Stimulated activated CD8-positive, alpha-beta memory T cell treated with anti-CD3 and anti-CD28 coated beads, Interleukin-7, amount 100 ng/mL, for 48 hours (primary cell): ENCODE results near the gene SMIM1.

Experiments used
- DNase-seq, 2 donors: peaks; one replicate each; pipeline ENCODE4 v3.0.0-alpha.2; 2020; ENCODE audit warnings: low read depth in 1 of 2; ENCODE audit errors: extremely low read depth in 1 of 2

The SMIM1 gene

GRCh38 chr1:3772715-3773571 is at the start of gene SMIM1:
TSS of gene SMIM1 (plus strand) at chr1:3772749. CDS start at chr1:3775374, 2,625 bp downstream.
- no peak for DNase-seq

DNA sequence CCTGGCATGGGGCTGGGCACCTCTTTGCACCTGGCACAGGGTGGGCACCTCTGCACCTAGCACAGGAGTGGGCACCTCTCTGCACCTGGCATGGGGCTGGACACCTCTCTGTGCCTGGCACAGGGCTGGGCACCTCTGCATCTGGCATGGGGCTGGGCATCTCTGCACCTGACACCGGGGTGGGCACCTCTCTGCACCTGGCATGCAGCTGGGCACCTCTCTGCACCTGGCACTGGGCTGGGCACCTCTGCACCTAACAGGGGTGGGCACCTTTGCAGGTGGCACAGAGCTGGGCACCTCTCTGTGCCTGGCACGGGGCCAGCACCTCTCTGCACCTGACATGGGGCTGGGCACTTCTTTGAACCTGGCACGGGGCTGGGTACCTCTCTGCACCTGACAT is 49.7 kb upstream of the SMIM1 start:
- DNase-seq = no peak

DNA sequence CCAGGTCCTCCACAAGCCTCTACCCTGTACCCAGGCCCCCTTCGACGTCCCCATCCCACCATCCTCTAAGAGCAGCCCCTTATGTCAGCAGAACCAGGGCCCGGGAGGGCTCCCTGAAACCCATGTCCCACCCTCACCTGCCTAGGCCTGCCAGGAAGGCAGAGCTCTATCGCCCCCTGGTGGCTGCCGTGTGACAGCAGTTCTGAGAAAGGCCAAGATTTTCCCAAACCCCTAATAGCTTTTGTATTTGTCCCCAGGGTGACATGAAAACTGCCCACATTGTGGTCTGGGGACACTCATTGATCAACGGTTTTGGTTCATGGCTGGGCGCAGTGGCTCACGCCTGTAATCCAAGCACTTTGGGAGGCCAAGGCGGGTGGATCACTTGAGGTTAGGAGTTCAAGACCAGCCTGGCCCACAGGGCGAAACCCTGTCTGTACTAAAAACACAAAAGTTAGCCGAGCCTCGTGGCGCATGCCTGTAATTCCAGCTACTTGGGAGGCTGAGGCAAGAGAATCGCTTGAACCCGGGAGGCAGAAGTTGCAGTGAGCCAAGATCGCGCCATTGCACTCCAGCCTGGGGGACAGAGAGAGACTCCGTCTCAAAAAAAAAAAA is 48.0 kb upstream of the SMIM1 start:
- peak; percentile 29 to 54 for DNase-seq

GRCh38 chr1:3725366-3725765 is 47.2 kb upstream of the SMIM1 start:
- no peak for DNase-seq

DNA sequence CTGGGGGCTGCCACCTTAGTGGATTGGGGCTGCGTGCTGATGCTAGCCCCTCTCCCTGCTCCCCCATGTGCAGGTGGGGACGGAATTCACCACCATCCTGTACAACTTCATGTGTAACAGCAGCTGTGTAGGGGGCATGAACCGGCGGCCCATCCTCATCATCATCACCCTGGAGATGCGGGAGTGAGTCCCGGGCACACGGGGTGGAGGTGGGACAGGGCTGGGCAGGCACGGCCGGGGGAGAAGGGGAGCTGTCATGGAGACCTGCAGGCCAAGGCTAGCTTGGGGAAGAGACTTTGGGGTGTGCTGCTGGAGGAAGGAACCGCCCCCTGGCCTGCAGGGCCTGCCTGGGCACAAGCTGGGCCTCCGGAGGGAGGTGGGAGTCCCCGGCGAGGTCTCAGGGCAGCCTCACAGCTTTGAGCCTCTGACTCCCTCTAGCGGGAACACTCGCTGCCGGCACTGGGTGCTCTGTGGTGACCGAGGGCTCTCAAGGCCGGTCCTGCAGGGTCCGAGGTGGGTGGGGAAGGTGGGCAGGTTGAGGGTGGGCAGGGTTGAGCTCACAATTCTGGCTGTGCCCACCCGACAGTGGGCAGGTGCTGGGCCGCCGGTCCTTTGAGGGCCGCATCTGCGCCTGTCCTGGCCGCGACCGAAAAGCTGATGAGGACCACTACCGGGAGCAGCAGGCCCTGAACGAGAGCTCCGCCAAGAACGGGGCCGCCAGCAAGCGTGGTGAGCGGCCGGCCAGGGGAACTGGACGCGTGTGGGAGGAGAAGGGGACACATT is 45.3 kb upstream of the SMIM1 start:
- no peak for DNase-seq

DNA sequence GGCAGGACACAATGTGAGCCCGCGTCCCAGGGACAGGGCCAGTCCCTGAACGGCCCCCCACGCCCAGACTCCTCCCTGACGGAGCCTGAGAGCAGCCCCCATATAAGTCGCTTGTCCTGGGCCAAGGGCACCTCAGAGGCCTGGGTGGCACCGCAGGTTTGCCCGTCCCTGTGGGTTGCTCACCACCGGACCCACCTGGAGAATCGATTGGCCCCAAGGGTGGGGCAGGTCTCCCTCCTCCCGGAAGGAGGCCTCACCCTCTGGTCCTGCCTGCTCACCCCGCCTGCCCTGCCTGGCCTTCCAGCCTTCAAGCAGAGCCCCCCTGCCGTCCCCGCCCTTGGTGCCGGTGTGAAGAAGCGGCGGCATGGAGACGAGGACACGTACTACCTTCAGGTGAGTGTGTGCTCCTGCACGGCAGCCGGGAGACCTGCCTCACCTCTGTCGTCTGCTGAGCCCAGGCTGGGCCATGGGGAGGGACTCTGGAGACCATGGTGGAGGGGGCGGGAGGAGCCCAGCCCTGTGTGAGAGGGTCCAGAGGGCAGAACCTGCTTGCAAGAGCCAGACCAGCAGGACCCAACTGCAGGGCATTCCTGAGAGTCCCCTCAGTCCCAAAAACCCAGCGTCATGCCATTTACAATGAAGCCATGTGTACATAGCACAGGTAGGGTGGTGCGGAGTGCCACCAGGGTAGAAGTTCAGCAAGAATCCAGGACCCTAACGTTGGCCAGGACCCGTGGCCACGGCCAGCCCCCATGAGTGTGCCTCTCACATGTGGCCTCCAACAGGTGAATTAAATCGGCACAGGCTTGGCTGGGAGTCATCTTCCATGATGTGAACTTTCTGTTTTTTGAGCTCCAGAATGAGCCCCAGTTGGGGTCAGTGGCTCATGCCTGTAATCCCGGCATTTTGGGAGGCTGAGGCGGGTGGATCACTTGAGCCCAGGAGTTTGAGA is 44.4 kb upstream of the SMIM1 start:
- DNase-seq = no peak

GRCh38 chr1:3729594-3730542 is 42.7 kb upstream of the SMIM1 start:
- DNase-seq = no peak

DNA sequence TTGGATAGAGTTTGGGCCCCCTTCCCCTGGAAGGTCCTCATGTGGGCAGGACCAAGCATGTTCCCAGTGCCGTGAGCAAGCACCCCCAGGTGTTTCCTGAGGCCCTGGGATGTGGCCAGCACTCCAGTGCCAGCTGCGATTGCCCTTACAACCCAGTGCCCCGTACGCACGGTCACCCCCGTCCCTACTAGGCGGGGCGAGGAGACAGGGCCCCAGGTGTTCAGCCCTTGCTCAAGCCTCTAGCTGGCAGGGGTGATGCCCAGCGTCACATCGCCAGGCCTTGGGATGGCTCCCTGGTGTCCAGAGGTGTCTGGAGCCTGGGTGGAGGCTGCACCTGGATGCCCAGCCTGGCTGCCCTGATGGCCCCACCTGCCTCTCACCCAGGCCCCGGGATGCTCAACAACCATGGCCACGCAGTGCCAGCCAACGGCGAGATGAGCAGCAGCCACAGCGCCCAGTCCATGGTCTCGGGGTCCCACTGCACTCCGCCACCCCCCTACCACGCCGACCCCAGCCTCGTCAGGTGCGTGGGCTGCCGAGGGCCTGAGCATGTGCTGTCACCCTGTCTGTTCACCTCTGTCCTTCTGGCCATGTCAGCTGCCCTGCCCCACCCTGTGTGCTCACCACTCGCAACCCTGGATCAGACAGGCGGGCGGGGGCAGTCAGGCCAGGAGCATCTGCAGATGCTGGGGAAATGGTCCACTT is 41.9 kb upstream of the SMIM1 start:
- no peak for DNase-seq

GRCh38 chr1:3731583-3732433 is 40.7 kb upstream of the SMIM1 start:
- no peak for DNase-seq

DNA sequence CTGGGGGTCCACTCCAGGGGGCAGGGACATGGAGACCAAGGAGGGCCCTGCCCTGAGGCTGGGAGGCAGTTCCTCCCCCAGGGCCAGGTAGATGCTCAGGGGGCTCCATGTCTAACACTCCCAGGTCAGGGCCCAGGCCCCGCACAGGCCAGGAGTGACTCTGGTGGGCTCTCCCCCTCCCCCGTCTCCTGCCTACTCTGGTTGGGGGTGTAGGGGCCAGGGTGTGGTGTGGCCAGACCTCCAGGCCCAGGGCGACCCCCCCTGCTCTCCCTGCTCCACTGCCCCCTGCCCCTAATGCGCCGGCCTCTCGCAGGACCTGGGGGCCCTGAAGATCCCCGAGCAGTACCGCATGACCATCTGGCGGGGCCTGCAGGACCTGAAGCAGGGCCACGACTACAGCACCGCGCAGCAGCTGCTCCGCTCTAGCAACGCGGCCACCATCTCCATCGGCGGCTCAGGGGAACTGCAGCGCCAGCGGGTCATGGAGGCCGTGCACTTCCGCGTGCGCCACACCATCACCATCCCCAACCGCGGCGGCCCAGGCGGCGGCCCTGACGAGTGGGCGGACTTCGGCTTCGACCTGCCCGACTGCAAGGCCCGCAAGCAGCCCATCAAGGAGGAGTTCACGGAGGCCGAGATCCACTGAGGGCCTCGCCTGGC is 40.0 kb upstream of the SMIM1 start:
- no peak for DNase-seq

DNA sequence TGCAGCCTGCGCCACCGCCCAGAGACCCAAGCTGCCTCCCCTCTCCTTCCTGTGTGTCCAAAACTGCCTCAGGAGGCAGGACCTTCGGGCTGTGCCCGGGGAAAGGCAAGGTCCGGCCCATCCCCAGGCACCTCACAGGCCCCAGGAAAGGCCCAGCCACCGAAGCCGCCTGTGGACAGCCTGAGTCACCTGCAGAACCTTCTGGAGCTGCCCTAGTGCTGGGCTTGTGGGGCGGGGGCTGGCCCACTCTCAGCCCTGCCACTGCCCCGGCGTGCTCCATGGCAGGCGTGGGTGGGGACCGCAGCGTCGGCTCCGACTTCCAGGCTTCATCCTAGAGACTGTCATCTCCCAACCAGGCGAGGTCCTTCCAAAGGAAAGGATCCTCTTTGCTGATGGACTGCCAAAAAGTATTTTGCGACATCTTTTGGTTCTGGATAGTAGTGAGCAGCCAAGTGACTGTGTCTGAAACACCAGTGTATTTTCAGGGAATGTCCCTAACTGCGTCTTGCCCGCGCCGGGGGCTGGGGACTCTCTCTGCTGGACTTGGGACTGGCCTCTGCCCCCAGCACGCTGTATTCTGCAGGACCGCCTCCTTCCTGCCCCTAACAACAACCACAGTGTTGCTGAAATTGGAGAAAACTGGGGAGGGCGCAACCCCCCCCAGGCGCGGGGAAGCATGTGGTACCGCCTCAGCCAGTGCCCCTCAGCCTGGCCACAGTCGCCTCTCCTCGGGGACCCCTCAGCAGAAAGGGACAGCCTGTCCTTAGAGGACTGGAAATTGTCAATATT is 39.3 kb upstream of the SMIM1 start:
- no peak for DNase-seq

- DNase-seq = no peak
Observed at GRCh38 chr1:3733883-3734589, 38.5 kb upstream of the SMIM1 start.

DNA sequence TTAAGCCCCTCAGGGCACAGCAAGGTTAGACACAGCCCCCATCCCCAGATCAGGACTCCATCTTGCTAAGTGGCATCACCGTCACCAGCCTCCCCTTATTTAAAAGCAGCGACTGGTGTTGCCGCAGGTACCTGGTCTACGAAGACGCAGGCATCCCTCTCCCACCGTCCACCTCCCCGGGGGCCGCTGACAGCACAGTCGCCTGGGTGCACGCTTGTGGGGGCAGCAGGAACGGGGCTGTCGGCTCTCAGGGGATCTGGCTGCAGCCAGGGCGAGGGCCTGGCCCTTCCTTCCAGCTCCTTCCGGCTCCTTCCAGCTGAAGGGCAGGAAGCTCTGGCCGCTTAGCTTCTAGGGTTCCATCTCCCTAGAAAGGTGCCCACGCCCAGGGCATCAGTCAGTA is 37.9 kb upstream of the SMIM1 start:
- DNase-seq = no peak

GRCh38 chr1:3735027-3735681 is 37.4 kb upstream of the SMIM1 start:
- no peak for DNase-seq

DNA sequence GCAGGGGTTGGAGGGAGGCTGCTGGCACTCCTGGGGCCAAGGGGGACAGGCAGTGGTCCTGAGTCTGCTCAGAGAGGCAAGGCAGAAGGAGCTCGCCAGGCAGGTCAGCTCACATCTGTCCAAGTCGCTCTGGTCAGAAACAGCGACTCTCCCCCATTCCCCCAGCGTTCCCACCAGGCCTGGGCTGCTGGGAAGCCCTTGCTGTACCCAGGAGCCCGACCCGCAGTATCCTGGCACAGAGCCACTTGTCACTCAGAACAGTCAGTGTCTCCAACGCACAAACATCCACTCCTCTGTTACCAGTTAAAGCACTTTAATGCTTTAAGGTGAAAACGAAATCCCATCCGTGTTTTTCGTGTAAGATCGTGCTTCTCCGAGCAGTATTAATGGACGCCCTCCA is 36.9 kb upstream of the SMIM1 start:
- no peak for DNase-seq
